Adrenal gland (tissue), 12 donors: Measurements from ENCODE around the gene NDUFAF2. TPM values are rescaled to one million over a fixed set of nuclear protein-coding genes. Genes with fewer than 3 reads are reported as not detected.

ENCODE experiments used
- DNase-seq, 7 donors: peaks; one replicate each; pipeline ENCODE4 v3.0.0-alpha.2; 2019 to 2020
- H3K27ac ChIP-seq, 5 donors: fragments of 200-600 bp; sonication (generic) in 4 of 5; 1 replicate in 3 of 5; 2 replicates in 2 of 5; pipeline versions ENCODE4 v1.5.1 to v1.8.0; 2016 to 2020; ENCODE audit warnings: mild to moderate bottlenecking in 1 of 5
- H3K27me3 ChIP-seq: fragments of 200-600 bp; 2 replicates; pipeline ENCODE4 v1.8.0; 2021
- H3K36me3 ChIP-seq, 2 donors: fragments of 200-600 bp; replicated peaks in 1 of 2; 1 replicate in 1 of 2; 2 replicates in 1 of 2; pipeline versions ENCODE4 v1.5.1 to v1.8.0; 2018 to 2022
- H3K4me1 ChIP-seq, 2 donors: fragments of 200-600 bp; replicated peaks in 1 of 2; 1 replicate in 1 of 2; 2 replicates in 1 of 2; pipeline versions ENCODE4 v1.5.1 to v1.8.0; 2018 to 2021
- H3K4me3 ChIP-seq, 4 donors: fragments of 200-600 bp; sonication (generic) in 3 of 4; one replicate each; pipeline ENCODE4 v1.5.1; 2016 to 2018
- H3K9me3 ChIP-seq, 3 donors: fragments of 200-600 bp; sonication (generic) in 1 of 3; replicated peaks in 1 of 3; 1 replicate in 2 of 3; 2 replicates in 1 of 3; pipeline versions ENCODE4 v1.5.1 to v1.8.0; 2016 to 2021
- POLR2A ChIP-seq, 2 donors: fragments of 450-650 bp; IDR thresholded peaks; one replicate each; pipeline ENCODE4 v1.6.1; 2017; ENCODE audit warnings: antibody characterized with exemption in 2 of 2, mild to moderate bottlenecking in 2 of 2, moderate library complexity in 1 of 2
- WGBS, 4 donors: extraction: QIAGEN DNeasy Blood & Tissue Kit in 2 of 4; methylation state at CpG; one replicate each; pipeline versions ENCODE4 v1.1.5 to v1.1.7; 2013 to 2017; 5-methylcytosine and 5-hydroxymethylcytosine counted together
- intact Hi-C, 2 donors: fragments of 100-400 bp; cut with DNase I; formaldehyde crosslinking; loops; one replicate each; pipeline versions ENCODE4 v1.14.1 to v1.15.0; 2022 to 2023
- polyA plus RNA-seq, 3 donors: library from polyadenylated mRNA; stranded (reverse); fragments of 200-250 nt in 2 of 3; fragments of 350-450 nt in 1 of 3; fragmentation: Illumina TruSeq in 1 of 3; extraction: RNeasy Lipid Tissue Mini Kit (QIAGEN cat#74804) in 1 of 3; gene quantifications; one replicate each; pipeline ENCODE4 v1.2.3, GENCODE V29; 2013 to 2014
- total RNA-seq, 9 donors: library from RNA; depleted of rRNA in 4 of 9; stranded (reverse); fragments of >200 nt in 4 of 9; fragments of 120-200 nt in 1 of 9; fragmentation: NEBNext Ultra II Directional in 1 of 9; extraction: Animal tissue kit (Norgen Biotek cat#: 25700) in 1 of 9; gene quantifications; one replicate each; pipeline versions ENCODE4 v1.1.0 to v1.2.4, GENCODE V29; 2013 to 2023
- TF ChIP-seq, protein P1 (sequence below), 6 experiments: fragments of 450-650 bp in 4 of 6; fragments of 200-600 bp in 2 of 6; sonication (generic) in 1 of 6; IDR thresholded peaks; 1 replicate in 5 of 6; 2 replicates in 1 of 6; pipeline versions ENCODE4 v1.5.1 to v1.8.0; 2016 to 2021; ENCODE audit warnings: antibody characterized with exemption in 6 of 6, mild to moderate bottlenecking in 2 of 6, moderate library complexity in 1 of 6
- donor health status: healthy with polysubstance abuse.
- donor health status: Bipolar disorder and iron deficiency.
- donor health status: DM: yes; HTN: yes; CAD: no.
- donor health status: DM: no; HTN: no; CAD: no.
- donor health status: DM: no; HTN: no; CAD: no.
- donor health status: DM: yes; HTN: yes; CAD: no.

The NDUFAF2 gene
- total and polyA plus RNA-seq, 12 donors, result 12.0 to 127 (median 31.2) TPM

DNA sequence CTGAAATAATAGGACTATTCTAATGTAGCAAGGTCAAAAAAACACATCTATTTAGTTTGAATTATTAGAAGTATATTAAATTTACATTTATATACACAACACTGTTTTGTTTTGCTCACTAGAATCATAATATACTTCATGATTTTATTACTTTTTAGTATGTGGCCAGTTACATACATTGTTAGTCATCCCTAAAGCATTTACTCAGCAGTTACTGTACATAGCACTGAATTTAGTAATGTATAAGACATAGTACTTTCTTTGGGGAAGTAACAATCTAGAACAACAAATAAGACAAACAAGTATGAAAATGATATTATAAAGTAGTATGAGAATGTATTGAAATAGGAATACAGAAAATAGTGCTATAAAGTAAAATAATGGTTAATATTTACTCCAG, 28.4 kb upstream of the NDUFAF2 start:
- Histone ChIP-seq H3K4me3 (no peak overlapping the region), H3K9me3 (no peaks in the 10 kb centered on the region), H3K27me3 (no peaks in the 10 kb centered on the region), H3K27ac (no peak overlapping the region), H3K36me3 (no peaks in the 10 kb centered on the region), H3K4me1 (no peaks in the 10 kb centered on the region)
- DNase-seq, result no peak
- TF ChIP-seq, protein P1, sequence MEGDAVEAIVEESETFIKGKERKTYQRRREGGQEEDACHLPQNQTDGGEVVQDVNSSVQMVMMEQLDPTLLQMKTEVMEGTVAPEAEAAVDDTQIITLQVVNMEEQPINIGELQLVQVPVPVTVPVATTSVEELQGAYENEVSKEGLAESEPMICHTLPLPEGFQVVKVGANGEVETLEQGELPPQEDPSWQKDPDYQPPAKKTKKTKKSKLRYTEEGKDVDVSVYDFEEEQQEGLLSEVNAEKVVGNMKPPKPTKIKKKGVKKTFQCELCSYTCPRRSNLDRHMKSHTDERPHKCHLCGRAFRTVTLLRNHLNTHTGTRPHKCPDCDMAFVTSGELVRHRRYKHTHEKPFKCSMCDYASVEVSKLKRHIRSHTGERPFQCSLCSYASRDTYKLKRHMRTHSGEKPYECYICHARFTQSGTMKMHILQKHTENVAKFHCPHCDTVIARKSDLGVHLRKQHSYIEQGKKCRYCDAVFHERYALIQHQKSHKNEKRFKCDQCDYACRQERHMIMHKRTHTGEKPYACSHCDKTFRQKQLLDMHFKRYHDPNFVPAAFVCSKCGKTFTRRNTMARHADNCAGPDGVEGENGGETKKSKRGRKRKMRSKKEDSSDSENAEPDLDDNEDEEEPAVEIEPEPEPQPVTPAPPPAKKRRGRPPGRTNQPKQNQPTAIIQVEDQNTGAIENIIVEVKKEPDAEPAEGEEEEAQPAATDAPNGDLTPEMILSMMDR (IDR thresholded peaks at IDR 0.05), result no peak
- no peak for TF ChIP-seq POLR2A (IDR thresholded peaks at IDR 0.05)
- intact Hi-C loops, result no loop called here

DNA sequence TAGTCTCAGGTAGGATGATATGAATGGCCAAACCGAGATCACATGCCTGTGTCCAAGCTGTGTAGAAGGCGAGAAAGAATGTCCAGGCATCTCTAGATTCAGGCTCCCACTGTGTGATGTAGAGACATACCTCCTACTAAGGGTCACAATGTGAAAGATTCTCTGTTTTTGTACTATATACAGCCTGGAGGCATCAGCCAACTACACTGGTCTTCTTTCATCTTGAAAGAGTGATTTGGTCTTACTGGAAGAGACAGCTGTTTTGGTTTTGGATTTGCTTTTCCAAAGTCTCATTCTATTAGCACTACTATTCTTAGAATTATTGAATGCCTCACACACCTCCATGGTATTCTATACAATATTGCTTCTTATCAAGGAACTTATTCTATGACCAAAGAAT, 26.5 kb upstream of the NDUFAF2 start:
- H3K4me1 ChIP-seq, result no peaks in the 10 kb centered on the region
- no peak overlapping the region for H3K4me3 ChIP-seq
- H3K36me3 ChIP-seq, result no peaks in the 10 kb centered on the region
- no peak overlapping the region for H3K27ac ChIP-seq
- no peaks in the 10 kb centered on the region for H3K27me3 ChIP-seq
- 98 to 100% (median 99%) methylated on average over 2 of the region's 2 CpGs for WGBS, 4 donors
- DNase-seq, result no peak
- no peak for TF ChIP-seq POLR2A (IDR thresholded peaks at IDR 0.05)
- TF ChIP-seq, protein P1 (IDR thresholded peaks at IDR 0.05), result no peak
- no peaks in the 10 kb centered on the region for H3K9me3 ChIP-seq
- intact Hi-C loops, result no loop called here

DNA sequence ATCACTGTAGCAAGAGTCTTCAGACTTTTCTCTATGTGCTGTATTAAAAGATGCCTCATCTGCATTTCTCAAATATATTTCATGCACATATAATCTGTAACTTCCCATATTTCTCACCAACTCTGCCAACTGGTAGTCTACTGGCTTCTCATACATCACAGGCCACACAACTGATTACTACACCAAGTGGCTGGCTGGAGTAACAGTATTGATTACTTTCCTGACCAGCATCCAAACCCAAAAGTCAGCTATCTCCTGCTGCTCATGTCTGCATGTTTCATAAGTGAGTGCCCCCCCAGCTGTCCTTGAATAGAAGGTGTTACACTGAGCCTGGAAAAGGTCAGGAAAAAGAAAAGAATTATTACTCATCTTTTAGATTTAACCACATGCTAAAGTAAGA, 17.6 kb upstream of the NDUFAF2 start:
- H3K9me3 ChIP-seq, result no peaks in the 10 kb centered on the region
- TF ChIP-seq POLR2A (IDR thresholded peaks at IDR 0.05), result no peak
- TF ChIP-seq, protein P1 (IDR thresholded peaks at IDR 0.05), result no peak
- H3K4me3 ChIP-seq, result no peak overlapping the region
- DNase-seq, result no peak
- no peaks in the 10 kb centered on the region for H3K36me3 ChIP-seq
- no peak overlapping the region for H3K27ac ChIP-seq
- H3K27me3 ChIP-seq, result no peaks in the 10 kb centered on the region
- intact Hi-C loops, result no loop called here
- H3K4me1 ChIP-seq, result no peaks in the 10 kb centered on the region

DNA sequence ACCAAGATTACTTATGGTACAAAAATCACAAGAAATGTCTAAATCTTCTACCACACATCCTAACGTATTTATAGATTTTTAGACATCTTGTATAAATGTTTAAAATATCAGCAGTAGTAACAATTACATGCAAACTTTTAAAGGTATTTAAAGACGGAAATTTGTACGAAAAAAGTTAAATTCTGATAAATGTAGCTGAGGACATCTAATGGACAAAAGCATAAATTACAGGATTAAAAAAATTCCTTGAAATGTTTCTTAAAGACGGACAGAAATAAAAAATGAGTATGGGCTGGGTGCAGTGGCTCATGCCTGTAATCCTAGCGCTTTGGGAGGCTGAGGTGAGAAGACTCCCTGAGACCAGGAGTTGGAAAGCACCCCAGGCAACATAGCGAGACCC, 16.0 kb upstream of the NDUFAF2 start:
- DNase-seq, result no peak
- Histone ChIP-seq H3K4me1 (no peaks in the 10 kb centered on the region), H3K4me3 (no peak overlapping the region), H3K36me3 (no peaks in the 10 kb centered on the region), H3K9me3 (no peaks in the 10 kb centered on the region), H3K27me3 (no peaks in the 10 kb centered on the region), H3K27ac (no peak overlapping the region)
- intact Hi-C loops, result no loop called here
- TF ChIP-seq, protein P1 (IDR thresholded peaks at IDR 0.05), result peak in 1 of 6 experiments; percentile 23
- no peak for TF ChIP-seq POLR2A (IDR thresholded peaks at IDR 0.05)
- 74 to 83% (median 82%) methylated on average over 6 of the region's 6 CpGs for WGBS, 4 donors
